ENCODE data around the gene ADGRF1.

GRCh38 chr6:46963039-46963438 lies 79.1 kb downstream of the ADGRF1 start:
- TF ChIP-seq CTCF (conservative IDR thresholded peaks at IDR 0.05 in 1 of 2, IDR thresholded peaks at IDR 0.05 in 1 of 2; ENCODE audit: low read depth in 1 of 2, low read length in 2 of 2) (no peak), EZH2 (IDR thresholded peaks at IDR 0.05; ENCODE audit: low read length, missing control alignments) (no peak)
